GM19452 (cell line): ENCODE measurements around the gene CNKSR3.
A peak's percentile ranks its signal among the peaks of the same experiment; 100 is the strongest.

Experiments
- ATAC-seq: cut with Tn5 transposase; IDR thresholded peaks from one replicate; pipeline ENCODE4 v1.9.1; 2021; ENCODE audit not compliant: unreplicated experiment

CNKSR3 gene

DNA sequence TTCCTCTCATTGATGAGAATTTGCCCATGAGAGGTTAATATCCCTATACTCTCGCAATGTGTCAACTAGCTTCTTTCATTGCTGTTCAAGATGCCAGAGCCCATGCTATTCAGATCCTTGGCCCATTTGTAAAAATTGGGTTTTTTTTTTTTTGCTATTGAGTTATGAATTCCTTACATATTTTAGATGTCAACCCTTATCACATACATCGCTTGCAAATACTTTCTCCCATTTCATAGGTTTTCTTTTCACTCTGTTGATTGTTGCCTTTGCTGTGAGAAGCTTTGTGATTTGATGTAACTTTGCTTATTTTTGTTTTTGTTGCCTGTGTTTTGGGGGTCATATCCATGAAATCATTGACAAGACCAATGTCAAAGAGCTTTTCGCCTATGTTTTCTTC, 121.7 kb downstream of the CNKSR3 start:
- no peak for ATAC-seq

DNA sequence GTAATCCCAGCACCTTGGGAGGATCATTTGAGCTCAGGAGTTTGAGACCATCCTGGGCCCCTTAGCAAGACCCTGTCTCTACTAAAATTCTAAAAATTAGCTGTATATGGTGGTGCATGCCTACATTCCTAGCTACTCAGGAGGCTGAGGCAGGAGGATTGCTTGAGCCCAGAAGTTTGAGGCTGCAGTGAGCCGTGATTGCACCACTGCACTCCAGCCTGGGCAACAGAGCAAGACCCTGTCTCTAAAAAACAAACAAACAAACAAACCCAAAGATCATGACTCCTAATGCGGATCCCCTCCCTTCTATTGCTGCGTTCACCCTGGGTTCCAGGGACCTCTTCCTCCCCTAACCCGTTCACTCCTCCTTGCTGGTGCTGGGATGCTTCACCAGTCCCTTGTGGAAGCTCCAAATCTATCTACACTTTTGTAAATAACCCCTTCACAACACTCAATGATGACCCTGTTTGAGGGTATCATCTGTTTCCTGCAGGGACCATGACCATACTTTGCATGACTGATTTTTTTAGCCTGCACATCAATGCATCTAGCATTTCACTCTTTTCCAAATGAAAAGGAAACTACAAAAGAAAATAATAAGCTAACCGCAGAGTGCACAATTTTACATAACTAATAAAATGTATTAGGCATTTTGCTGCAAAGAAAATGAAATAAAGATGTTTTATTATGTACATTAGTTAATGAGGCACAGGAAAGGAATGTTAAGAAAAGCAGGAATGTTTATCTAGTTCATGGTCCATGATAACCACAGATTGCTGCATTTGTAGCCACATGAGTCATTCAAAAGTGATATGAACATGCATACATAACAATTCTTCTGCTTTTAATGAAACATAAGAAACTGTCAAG, 123.4 kb downstream of the CNKSR3 start:
- ATAC-seq = no peak

- no peak for ATAC-seq
Measured at GRCh38 chr6:154384191-154384590, 126.3 kb downstream of the CNKSR3 start.

GRCh38 chr6:154383273-154383672, 127.2 kb downstream of the CNKSR3 start:
- no peak for ATAC-seq

DNA sequence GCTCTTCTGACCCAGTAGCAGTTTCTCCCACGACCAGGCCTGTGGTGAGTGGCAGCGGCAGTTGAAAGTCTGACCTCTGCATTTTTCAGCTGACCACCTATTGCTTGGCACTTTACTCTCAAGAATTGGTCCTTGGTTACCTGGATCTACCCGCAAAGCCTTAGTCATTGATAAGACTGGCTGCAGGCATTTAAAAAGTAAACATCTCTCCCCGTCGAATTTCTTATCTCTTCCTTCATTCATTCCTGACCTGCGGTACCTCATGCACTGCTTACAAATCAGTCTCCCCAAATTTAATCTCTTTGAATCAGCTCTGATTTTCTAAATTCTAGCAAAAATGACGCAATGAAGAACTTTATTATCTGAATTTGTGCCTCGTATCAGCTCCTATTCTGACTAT, 127.7 kb downstream of the CNKSR3 start:
- no peak for ATAC-seq

DNA sequence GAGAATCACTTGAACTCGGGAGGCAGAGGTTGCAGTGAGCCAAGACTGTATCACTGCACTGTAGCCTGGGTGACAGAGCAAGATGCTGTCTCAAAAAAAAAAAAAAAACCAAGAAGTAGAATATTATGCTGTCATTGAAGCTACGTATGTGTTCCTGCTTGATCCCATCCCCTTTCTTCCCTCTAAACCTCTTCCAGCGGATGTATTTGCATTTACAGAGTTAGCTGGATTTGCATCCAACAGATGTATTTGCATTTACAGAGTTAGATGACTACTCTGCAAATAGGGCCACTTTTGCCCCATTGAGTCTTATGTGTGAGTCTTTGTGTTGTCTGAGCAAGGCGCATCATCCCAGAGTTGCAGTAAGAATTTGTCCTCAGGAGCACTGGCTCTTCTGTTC, 128.9 kb downstream of the CNKSR3 start:
- no peak for ATAC-seq

DNA sequence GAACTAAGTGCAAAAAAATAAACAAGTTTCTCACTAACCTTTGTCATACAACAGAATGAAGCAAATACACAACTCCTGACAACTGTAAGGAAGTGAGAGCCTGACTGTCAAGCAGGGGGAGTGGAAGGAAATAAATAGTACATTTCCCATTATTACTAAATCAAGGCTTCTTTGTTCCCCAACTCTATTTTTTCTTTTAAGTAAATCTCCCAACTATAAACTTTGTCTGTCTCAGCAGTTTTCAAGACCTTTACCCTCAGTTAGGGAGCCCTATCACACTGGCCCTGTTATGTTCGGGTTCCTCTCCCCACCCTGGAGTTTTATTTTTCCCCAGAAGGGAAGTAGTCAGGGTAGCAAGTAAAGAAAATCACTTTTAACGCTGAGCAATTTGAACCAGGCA, 129.7 kb downstream of the CNKSR3 start:
- no peak for ATAC-seq

DNA sequence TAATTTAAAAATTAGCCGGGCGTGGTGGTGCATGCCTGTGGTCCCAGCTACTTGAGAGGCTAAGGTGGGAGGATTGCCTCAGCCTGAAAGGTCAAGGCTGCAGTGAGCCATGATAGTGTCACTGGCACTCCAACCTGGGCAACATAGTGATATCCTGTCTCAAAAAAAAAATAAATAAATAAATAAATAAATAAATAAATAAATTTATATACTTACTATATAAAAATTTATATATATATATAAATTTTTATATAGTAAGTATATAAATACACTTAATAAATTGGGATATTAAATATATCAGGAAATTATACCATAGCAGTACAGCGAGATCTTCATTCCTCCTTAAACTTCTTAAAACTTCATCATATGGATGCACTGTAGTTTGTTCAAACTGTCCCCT, 130.9 kb downstream of the CNKSR3 start:
- no peak for ATAC-seq

- no peak for ATAC-seq
Measured at GRCh38 chr6:154378518-154378917, 132.0 kb downstream of the CNKSR3 start.

- ATAC-seq = no peak
Measured at GRCh38 chr6:154377726-154378125, 132.8 kb downstream of the CNKSR3 start.

DNA sequence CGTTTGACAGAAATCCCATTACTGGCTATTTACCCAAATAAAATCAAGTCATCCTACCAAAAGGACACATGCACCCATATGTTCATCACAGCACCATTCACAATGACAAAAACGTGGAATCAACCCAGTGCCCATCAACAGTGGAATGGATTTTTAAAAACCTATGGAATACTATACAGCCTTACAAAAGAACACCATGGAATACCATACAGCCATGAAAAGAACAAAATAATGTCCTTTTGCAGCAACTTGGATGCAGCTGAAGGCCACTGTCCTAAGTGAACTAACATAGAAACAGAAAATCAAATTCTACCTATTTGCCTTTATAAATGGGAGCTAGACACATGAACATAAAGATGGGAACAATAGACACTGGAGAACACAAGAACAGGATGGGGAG, 136.5 kb downstream of the CNKSR3 start:
- no peak for ATAC-seq

DNA sequence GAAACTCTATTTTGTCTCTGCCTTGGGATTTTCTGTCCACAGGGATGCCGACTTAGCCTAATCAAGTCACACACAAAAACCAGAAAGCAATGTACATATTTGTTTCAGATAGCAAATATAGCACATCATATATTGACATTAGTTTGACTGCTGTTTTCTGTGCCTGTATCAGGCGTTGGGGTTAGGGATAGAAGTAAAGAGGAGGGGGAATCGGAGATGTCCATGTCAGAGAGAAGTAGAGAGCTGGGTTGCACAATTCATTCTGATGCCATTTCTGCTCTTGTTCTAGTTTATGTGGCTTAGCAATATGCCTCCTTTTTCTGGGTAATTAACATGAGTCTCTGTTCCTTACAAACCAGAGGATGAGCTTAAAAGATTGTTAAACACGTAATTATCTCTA, 139.2 kb downstream of the CNKSR3 start:
- no peak for ATAC-seq

DNA sequence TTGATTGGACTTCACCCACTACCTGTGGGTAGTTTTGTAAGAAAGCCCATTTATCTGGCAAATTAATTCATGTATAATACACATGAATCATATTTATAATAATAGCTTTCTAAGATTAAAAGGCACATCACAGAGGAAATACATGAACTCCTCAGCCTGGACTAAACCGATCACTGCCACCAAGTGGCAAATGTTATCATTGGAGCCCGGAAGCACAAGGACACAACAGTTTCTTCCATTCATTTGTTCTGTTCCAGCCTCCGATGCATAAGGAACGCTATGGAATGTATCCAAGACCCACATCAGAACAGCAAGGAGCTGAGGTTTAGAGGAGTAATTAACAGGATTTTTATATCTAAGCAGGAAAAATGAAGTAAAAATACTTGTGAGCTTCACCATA, 139.9 kb downstream of the CNKSR3 start:
- peak; percentile 71 for ATAC-seq

- ATAC-seq = no peak
Measured at GRCh38 chr6:154367839-154368695, 142.4 kb downstream of the CNKSR3 start.

- ATAC-seq = no peak
Measured at GRCh38 chr6:154367336-154367735, 143.1 kb downstream of the CNKSR3 start.

GRCh38 chr6:154363821-154364220, 146.7 kb downstream of the CNKSR3 start:
- no peak for ATAC-seq

- ATAC-seq = no peak
Measured at GRCh38 chr6:154361476-154361875, 149.0 kb downstream of the CNKSR3 start.

DNA sequence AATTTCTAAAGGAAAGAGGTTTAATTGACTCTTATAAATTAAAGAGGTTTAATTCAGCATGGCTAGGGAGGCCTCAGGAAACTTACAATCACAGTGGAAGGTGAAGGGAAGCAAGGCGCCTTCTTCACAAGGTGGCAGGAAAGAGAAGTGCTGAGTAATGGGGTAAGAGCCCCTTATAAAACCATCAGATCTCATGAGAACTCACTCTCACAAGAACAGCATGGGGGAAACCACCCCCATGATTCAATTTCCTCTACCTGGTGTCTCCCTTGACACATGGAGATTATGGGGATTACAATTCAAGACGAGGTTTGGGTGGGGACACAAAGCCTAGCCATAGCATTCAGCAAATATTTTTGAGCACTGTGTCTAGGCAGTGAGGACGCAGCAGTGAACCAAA, 150.0 kb downstream of the CNKSR3 start:
- ATAC-seq = no peak

DNA sequence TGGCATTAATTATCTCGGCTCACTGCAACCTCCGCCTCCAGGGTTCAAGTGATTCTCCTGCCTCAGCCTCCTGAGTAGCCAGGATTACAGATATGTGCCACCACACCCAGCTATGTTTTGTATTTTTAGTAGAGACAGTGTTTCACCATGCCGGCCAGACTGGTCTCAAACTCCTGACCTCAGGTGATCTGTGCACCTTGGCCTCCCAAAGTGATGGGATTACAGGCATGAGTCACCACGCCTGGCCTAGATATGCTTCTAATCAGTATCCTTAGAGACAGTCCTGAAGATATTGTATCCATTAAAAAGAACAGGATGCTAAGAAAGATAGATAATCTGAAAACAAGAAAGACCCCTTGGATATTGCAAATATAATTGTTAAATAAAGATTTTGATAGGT, 150.8 kb downstream of the CNKSR3 start:
- ATAC-seq = no peak

GRCh38 chr6:154359161-154359574, 151.3 kb downstream of the CNKSR3 start:
- ATAC-seq = no peak

DNA sequence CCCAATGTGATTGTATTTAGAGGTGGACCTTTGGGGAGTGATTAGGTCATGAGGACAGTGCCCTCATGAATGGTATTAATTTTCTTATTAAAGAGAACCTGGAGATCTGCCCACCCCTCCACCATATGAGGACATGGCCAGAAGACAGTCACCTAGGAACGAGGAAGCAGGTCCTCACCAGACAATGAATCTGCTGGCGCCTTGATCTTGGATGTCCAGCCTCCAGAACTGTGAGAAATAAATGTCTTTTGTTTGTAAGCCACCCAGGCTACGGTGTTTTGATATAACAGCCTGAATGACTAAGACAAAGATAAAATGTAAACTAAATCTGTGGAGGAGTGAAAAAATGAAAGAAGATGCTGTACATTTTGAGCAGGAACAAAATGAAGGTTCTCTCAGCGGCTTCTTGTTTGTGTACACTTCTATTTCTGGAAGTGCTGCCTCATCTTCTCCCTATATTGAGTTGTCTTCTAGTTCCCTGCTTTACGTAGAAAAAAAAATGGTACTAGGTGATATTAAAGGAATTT, 152.4 kb downstream of the CNKSR3 start:
- ATAC-seq = no peak

DNA sequence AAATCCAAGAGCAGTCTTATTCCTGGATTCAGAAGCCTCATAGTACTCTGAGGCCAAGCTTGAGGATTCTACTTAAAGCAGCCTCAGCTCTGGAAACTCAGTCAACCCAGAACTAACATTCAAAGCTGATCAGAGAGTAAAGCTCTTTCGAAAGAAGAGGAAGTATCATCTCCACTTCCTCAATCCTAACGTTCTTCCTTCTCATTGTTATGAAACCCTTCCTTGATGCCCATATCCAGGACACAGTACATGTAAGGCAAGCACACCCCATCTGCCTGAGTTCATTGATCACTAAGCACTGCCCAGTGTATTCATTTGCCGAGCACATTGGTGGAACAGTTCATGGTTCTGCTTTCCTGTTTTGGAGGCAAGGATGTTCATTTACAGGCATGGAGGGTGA, 153.8 kb downstream of the CNKSR3 start, which contains the start of gene IPCEF1:
TSS of gene IPCEF1 (minus strand) at position 114 of the 400 bp plus-strand sequence. CDS start 90,856 bp downstream, outside the sequence.
- ATAC-seq = no peak
